ENCODE results near the gene REEP6. TPM values are rescaled to one million over a fixed set of nuclear protein-coding genes. Genes with fewer than 3 reads are reported as not detected.

REEP6 gene
- total RNA-seq, 1 donor from 2014 or later = 4.8 TPM

DNA sequence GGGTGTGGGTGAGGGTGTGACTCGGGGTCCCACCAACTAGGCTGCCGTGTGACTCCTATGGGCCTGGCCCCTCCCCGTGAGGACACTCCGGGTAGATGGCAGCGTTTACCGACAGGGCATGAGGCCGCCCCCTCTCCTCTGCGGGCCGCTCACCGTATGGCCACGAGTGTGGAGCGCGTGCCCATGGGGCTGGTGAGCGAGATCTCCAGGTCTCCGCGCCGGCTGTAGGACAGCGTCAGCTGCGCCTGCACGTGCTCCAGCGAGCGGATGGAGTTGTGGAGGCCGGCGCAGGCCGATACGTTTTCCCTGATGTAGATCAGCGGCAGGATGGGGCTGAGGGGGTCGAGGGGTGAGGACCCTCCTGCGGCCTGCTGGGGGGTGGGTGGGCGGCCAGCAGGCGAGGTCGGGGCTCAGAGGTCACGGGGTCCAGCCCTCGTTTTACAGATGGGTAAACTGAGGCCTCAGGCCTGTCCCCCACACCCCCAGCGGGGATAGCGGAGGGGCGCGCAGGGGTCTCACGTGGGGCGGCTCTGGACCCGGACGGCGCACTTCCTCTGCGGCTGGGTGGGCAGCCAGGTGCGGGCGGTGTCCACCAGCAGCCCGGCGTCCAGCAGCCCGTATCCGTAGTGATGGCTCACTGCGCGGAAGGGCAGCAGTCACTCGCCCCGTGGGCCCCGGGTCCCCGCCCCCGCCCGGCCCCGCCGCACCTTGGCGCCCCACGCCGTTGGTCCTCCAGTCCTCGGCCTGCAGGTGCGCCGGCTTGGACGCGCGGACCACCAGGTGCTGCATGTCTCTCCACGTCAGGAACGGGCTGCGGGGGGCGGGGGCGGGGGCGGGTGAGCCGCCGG, 7.6 kb upstream of the REEP6 start:
- H3K27ac ChIP-seq = no peak overlapping the region
- no peak overlapping the region for H3K4me3 ChIP-seq
- H3F3A ChIP-seq (ENCODE audit: low read depth) = peaks cover 13% of the 10 kb centered on the region
- H3K79me2 ChIP-seq (ENCODE audit: low read depth) = peaks cover 6% of the 10 kb centered on the region
- Mint-ChIP-seq H3K27ac (no peak overlapping the region), H3K4me3 (no peak overlapping the region), H3K36me3 (no peaks in the 10 kb centered on the region), H3K9me3 (no peaks in the 10 kb centered on the region), H3K27me3 (ENCODE audit: insufficient read depth, low read depth) (peaks cover 3% of the 10 kb centered on the region), H3K4me1 (peaks cover 6% of the 10 kb centered on the region)
- H3K4me1 ChIP-seq = peaks cover under 1% of the 10 kb centered on the region
- peaks cover 5% of the 10 kb centered on the region for H4K20me1 ChIP-seq (ENCODE audit: low read depth)
- DNase-seq (ENCODE audit: low spot score) = no peak
- H3K9me3 ChIP-seq (ENCODE audit: low read depth) = no peaks in the 10 kb centered on the region
- no peak overlapping the region for H3K9ac ChIP-seq
- no peak overlapping the region for H2AFZ ChIP-seq (replicated peaks)
- TF ChIP-seq, protein P1, sequence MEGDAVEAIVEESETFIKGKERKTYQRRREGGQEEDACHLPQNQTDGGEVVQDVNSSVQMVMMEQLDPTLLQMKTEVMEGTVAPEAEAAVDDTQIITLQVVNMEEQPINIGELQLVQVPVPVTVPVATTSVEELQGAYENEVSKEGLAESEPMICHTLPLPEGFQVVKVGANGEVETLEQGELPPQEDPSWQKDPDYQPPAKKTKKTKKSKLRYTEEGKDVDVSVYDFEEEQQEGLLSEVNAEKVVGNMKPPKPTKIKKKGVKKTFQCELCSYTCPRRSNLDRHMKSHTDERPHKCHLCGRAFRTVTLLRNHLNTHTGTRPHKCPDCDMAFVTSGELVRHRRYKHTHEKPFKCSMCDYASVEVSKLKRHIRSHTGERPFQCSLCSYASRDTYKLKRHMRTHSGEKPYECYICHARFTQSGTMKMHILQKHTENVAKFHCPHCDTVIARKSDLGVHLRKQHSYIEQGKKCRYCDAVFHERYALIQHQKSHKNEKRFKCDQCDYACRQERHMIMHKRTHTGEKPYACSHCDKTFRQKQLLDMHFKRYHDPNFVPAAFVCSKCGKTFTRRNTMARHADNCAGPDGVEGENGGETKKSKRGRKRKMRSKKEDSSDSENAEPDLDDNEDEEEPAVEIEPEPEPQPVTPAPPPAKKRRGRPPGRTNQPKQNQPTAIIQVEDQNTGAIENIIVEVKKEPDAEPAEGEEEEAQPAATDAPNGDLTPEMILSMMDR (IDR thresholded peaks at IDR 0.05) = no peak
- TF ChIP-seq EZH2phosphoT487 (IDR thresholded peaks at IDR 0.05) (no peak), EZH2 (IDR thresholded peaks at IDR 0.05) (no peak)
- no peaks in the 10 kb centered on the region for H3K36me3 ChIP-seq
- no peaks in the 10 kb centered on the region for H3K27me3 ChIP-seq
- H3K4me2 ChIP-seq = no peak overlapping the region

DNA sequence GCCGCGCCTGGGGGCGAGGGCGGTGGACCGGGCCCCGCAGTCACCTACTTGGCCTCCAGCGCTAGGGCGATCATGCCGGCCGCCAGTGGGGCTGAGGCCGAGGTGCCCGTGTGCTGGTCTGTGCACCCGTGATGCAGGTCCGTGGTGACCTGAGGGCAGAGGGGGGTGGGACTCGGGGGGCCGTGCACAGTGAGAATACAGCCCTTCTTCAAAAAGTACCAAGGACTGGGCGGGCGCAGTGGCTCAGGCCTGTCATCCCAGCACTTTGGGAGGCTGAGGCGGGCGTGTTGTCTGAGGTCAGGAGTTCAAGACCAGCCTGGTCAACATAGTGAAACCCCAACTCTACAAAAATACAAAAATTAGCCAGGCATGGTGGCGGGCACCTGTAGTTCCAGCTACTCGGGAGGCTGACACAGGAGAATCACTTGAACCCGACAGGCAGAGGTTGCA, 7.0 kb upstream of the REEP6 start:
- Histone ChIP-seq H4K20me1 (ENCODE audit: low read depth) (no peaks in the 10 kb centered on the region), H2AFZ (replicated peaks) (no peak overlapping the region), H3K36me3 (no peaks in the 10 kb centered on the region), H3K4me3 (no peak overlapping the region), H3K4me1 (no peaks in the 10 kb centered on the region), H3K9ac (no peak overlapping the region), H3K27ac (no peak overlapping the region), H3F3A (ENCODE audit: low read depth) (peaks cover 13% of the 10 kb centered on the region), H3K4me2 (no peak overlapping the region), H3K79me2 (ENCODE audit: low read depth) (no peaks in the 10 kb centered on the region), H3K27me3 (no peaks in the 10 kb centered on the region), H3K9me3 (ENCODE audit: low read depth) (no peaks in the 10 kb centered on the region)
- no peak for DNase-seq (ENCODE audit: low spot score)
- no peak overlapping the region for H3K27ac Mint-ChIP-seq
- no peak overlapping the region for H3K4me3 Mint-ChIP-seq
- peaks cover 3% of the 10 kb centered on the region for H3K27me3 Mint-ChIP-seq (ENCODE audit: insufficient read depth, low read depth)
- no peaks in the 10 kb centered on the region for H3K36me3 Mint-ChIP-seq
- H3K4me1 Mint-ChIP-seq = peaks cover 5% of the 10 kb centered on the region
- TF ChIP-seq, protein P1 (IDR thresholded peaks at IDR 0.05) = no peak
- TF ChIP-seq EZH2phosphoT487 (IDR thresholded peaks at IDR 0.05) (no peak), EZH2 (IDR thresholded peaks at IDR 0.05) (no peak)
- H3K9me3 Mint-ChIP-seq = no peaks in the 10 kb centered on the region

DNA sequence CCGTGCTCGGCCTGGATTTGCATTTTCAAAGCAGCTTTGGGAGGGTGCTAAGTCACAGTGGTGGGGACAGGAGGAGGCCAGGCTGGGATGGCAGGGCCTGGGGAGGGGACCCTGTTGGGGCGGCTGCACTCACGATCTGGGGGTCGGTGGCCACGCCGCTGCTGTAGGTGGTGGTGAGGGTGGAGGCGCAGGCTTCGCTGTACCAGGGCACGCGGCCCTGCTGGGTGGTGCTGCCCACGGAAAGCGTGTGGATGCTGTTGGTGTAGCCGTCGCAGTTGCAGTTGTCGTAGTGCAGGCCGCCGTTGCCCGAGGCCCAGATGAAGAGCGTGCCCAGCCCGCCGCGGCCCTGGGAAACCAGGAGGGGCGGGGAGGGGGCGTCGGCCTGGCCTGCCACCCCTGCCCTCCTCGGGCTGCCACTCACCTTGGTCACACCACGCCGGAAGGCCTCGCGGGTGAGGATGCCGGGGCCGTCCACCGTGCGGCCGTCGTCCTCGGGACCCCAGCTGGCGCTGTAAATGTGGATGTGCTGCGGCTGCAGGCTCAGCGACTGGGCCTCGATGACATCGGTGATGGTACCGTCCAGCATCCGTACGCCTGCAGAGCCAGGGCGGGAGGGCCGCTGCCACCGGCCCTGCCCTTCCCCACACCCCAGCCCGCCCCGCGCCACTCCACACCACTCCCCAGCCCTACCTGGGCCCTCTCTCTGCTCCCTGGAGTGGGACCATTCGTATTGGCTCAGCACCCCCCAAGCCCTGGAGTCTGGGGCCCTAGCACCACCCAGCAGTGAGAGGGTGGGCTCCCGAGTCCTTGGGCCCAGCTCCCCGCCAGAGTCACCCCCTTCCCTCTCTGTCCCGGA, 4.0 kb upstream of the REEP6 start:
- Mint-ChIP-seq H3K27ac (no peak overlapping the region), H3K27me3 (ENCODE audit: insufficient read depth, low read depth) (peaks cover 2% of the 10 kb centered on the region), H3K9me3 (no peaks in the 10 kb centered on the region), H3K4me3 (no peak overlapping the region), H3K4me1 (peaks cover 9% of the 10 kb centered on the region), H3K36me3 (no peaks in the 10 kb centered on the region)
- Histone ChIP-seq H4K20me1 (ENCODE audit: low read depth) (peaks cover 3% of the 10 kb centered on the region), H3K36me3 (no peaks in the 10 kb centered on the region), H3K27me3 (peaks cover 10% of the 10 kb centered on the region), H3K4me3 (no peak overlapping the region), H2AFZ (replicated peaks) (no peak overlapping the region), H3K9me3 (ENCODE audit: low read depth) (no peaks in the 10 kb centered on the region), H3K79me2 (ENCODE audit: low read depth) (no peaks in the 10 kb centered on the region), H3K4me2 (no peak overlapping the region), H3K4me1 (peaks cover 12% of the 10 kb centered on the region), H3F3A (ENCODE audit: low read depth) (peaks cover 4% of the 10 kb centered on the region), H3K9ac (no peak overlapping the region), H3K27ac (no peak overlapping the region)
- no peak for DNase-seq (ENCODE audit: low spot score)
- TF ChIP-seq EZH2 (IDR thresholded peaks at IDR 0.05) (no peak), EZH2phosphoT487 (IDR thresholded peaks at IDR 0.05) (no peak)
- TF ChIP-seq, protein P1 (IDR thresholded peaks at IDR 0.05) = no peak
